ENCODE results near the gene TTC38. TPM values are rescaled to one million over a fixed set of nuclear protein-coding genes. Genes with fewer than 3 reads are reported as not detected.

TTC38 gene
- total and polyA plus RNA-seq, 7 donors = 9.9 to 19.5 (median 13.4) TPM

- Histone ChIP-seq H3K27me3 (ENCODE audit: insufficient read depth in 3 of 3, low read length in 2 of 3) (no peaks in the 10 kb centered on the region), H3K9me3 (no peaks in the 10 kb centered on the region), H3K4me1 (peaks cover 10% of the 10 kb centered on the region), H3K36me3 (ENCODE audit: insufficient read depth in 1 of 2, low read depth in 1 of 2) (peaks cover 3 to 71% of the 10 kb centered on the region in 2 donors), H3K27ac (no peak overlapping the region), H3K4me3 (no peak overlapping the region)
- 92 to 95% (median 92%) methylated on average over 5 of the region's 5 CpGs for WGBS, 3 donors
- TF ChIP-seq CTCF (IDR thresholded peaks at IDR 0.05) = no peak
- DNase-seq = peak in 1 of 2 donors; percentile 17
- ATAC-seq = no peak
- intact Hi-C loops (cut with DNase I) = no loop called here
These were observed 72.1 kb downstream of the TTC38 start for GRCh38 chr22:46339956-46340355.

GRCh38 chr22:46340676-46341075, 72.9 kb downstream of the TTC38 start:
- peak in 1 of 2 donors; percentile 23 for DNase-seq
- intact Hi-C loops (cut with DNase I) = no loop called here
- TF ChIP-seq CTCF (IDR thresholded peaks at IDR 0.05) = no peak
- Histone ChIP-seq H3K27me3 (ENCODE audit: insufficient read depth in 3 of 3, low read length in 2 of 3) (no peaks in the 10 kb centered on the region), H3K4me1 (peaks cover 10% of the 10 kb centered on the region), H3K36me3 (ENCODE audit: insufficient read depth in 1 of 2, low read depth in 1 of 2) (peaks cover 3 to 77% of the 10 kb centered on the region in 2 donors), H3K9me3 (no peaks in the 10 kb centered on the region), H3K4me3 (no peak overlapping the region), H3K27ac (no peak overlapping the region)
- no peak for ATAC-seq
- WGBS, 3 donors = 87 to 93% (median 90%) methylated on average over 12 to 13 of the region's 13 CpGs

Other genes with a start within 250 kb of the TTC38 start
- gene PPARA, start 117.5 kb upstream of the TTC38 start, total RNA-seq = 10 to 100 TPM; 37.3 to 55.8 (median 46.2) TPM
- 10 to 100 TPM; 11.0 to 30.6 (median 12.1) TPM for gene PPARA, start 117.5 kb upstream of the TTC38 start, polyA plus RNA-seq
- 1 to 10 TPM; 5.3 to 9.1 (median 8.8) TPM for gene CDPF1, start 17.7 kb upstream of the TTC38 start, total RNA-seq
- gene CDPF1, start 17.7 kb upstream of the TTC38 start, polyA plus RNA-seq = 10 to 100 TPM; 11.2 to 17.8 (median 14.3) TPM
- gene PKDREJ, start 4.7 kb upstream of the TTC38 start, total RNA-seq = not detected
- gene PKDREJ, start 4.7 kb upstream of the TTC38 start, polyA plus RNA-seq = under 1 TPM in 2 of 3 donors, not detected in 1; under 0.01 to 0.03 TPM
- gene GTSE1, start 28.9 kb downstream of the TTC38 start, total RNA-seq = under 1 TPM in 3 of 4 donors, not detected in 1; 0.15 to 0.47 (median 0.29) TPM
- gene GTSE1, start 28.9 kb downstream of the TTC38 start, polyA plus RNA-seq = under 1 TPM; 0.04 to 0.18 (median 0.13) TPM
- 10 to 100 TPM in 3 of 4 donors, 1 to 10 TPM in 1; 9.6 to 20.3 (median 16.5) TPM for gene TRMU, start 67.7 kb downstream of the TTC38 start, total RNA-seq
- gene TRMU, start 67.7 kb downstream of the TTC38 start, polyA plus RNA-seq = 10 to 100 TPM; 12.8 to 37.1 (median 24.9) TPM